H9 (cell line): ENCODE results near the gene PF4V1. TPM values are rescaled to one million over a fixed set of nuclear protein-coding genes. Genes with fewer than 3 reads are reported as not detected.

ENCODE experiments used
- DNase-seq: peaks from one replicate; pipeline ENCODE4 v3.0.0-alpha.2; 2017
- H2AFZ ChIP-seq: one replicate; pipeline ENCODE4 v1.6.1; 2013; ENCODE audit warnings: mild to moderate bottlenecking, low read length, control low read depth, moderate library complexity
- H2AK5ac ChIP-seq: 2 replicates; pipeline ENCODE4 v1.6.1; 2013; ENCODE audit warnings: low read length, control low read depth, mixed read lengths; ENCODE audit not compliant: insufficient read length
- H2BK120ac ChIP-seq: one replicate; pipeline ENCODE4 v1.6.1; 2013; ENCODE audit warnings: low read depth, mild to moderate bottlenecking, low read length, control low read depth, inconsistent platforms; ENCODE audit not compliant: poor library complexity, severe bottlenecking
- H2BK12ac ChIP-seq: 2 replicates; pipeline ENCODE4 v1.6.1; 2013; ENCODE audit warnings: low read length, control low read depth, mixed read lengths, low read depth; ENCODE audit not compliant: insufficient read length
- H2BK15ac ChIP-seq: 2 replicates; pipeline ENCODE4 v1.6.1; 2013; ENCODE audit warnings: low read depth, low read length, control low read depth
- H2BK20ac ChIP-seq: one replicate; pipeline ENCODE4 v1.6.1; 2013; ENCODE audit warnings: low read depth, mild to moderate bottlenecking, low read length, control low read depth, inconsistent platforms; ENCODE audit not compliant: poor library complexity, severe bottlenecking
- H2BK5ac ChIP-seq: 2 replicates; pipeline ENCODE4 v1.6.1; 2013; ENCODE audit warnings: low read length, control low read depth, mixed read lengths; ENCODE audit not compliant: insufficient read length
- H3K14ac ChIP-seq: 2 replicates; pipeline ENCODE4 v1.6.1; 2013; ENCODE audit warnings: low read length, control low read depth; ENCODE audit not compliant: insufficient read depth
- H3K18ac ChIP-seq: 2 replicates; pipeline ENCODE4 v1.6.1; 2013; ENCODE audit warnings: low read depth, mild to moderate bottlenecking, mixed read lengths, low read length, control low read depth; ENCODE audit not compliant: insufficient read length
- H3K23ac ChIP-seq: 2 replicates; pipeline ENCODE4 v1.6.1; 2013; ENCODE audit warnings: low read length, control low read depth, mixed read lengths, low read depth; ENCODE audit not compliant: insufficient read length
- H3K23me2 ChIP-seq: 2 replicates; pipeline ENCODE4 v1.6.1; 2013; ENCODE audit warnings: low read depth, mild to moderate bottlenecking, mixed read lengths, low read length, control low read depth; ENCODE audit not compliant: insufficient read length, poor library complexity, severe bottlenecking
- H3K27ac ChIP-seq: 2 replicates; pipeline ENCODE4 v1.5.1; 2013; ENCODE audit warnings: low read length, control low read depth, mixed read lengths, low read depth; ENCODE audit not compliant: insufficient read length
- H3K27me3 ChIP-seq: 2 replicates; pipeline ENCODE4 v1.6.1; 2013; ENCODE audit warnings: low read length, control low read depth, inconsistent platforms; ENCODE audit not compliant: insufficient read depth
- H3K4ac ChIP-seq: 2 replicates; pipeline ENCODE4 v1.6.1; 2013; ENCODE audit warnings: low read depth, mild to moderate bottlenecking, control low read depth, inconsistent platforms, low read length, moderate library complexity
- H3K4me1 ChIP-seq: 2 replicates; pipeline ENCODE4 v1.6.1; 2013; ENCODE audit warnings: low read length, control low read depth, inconsistent platforms; ENCODE audit not compliant: insufficient read depth
- H3K4me2 ChIP-seq: 2 replicates; pipeline ENCODE4 v1.6.1; 2013; ENCODE audit warnings: low read length, control low read depth, mixed read lengths; ENCODE audit not compliant: insufficient read length, insufficient read depth
- H3K56ac ChIP-seq: 2 replicates; pipeline ENCODE4 v1.6.1; 2013; ENCODE audit warnings: low read depth, mild to moderate bottlenecking, mixed read lengths, low read length, control low read depth; ENCODE audit not compliant: insufficient read length
- H3K79me1 ChIP-seq: 2 replicates; pipeline ENCODE4 v1.6.1; 2013; ENCODE audit warnings: low read depth, mild to moderate bottlenecking, moderate library complexity, low read length, control low read depth, inconsistent platforms; ENCODE audit not compliant: insufficient read depth, poor library complexity, severe bottlenecking
- H3K79me2 ChIP-seq: 2 replicates; pipeline ENCODE4 v1.6.1; 2013; ENCODE audit warnings: low read length, control low read depth, inconsistent platforms; ENCODE audit not compliant: insufficient read depth
- H3K9ac ChIP-seq: 2 replicates; pipeline ENCODE4 v1.6.1; 2013; ENCODE audit warnings: low read length, control low read depth, mixed read lengths; ENCODE audit not compliant: insufficient read length; ENCODE audit errors: extremely low read depth
- H3K9me3 ChIP-seq: one replicate; pipeline ENCODE4 v1.6.1; 2013; ENCODE audit warnings: low read depth, low read length, inconsistent platforms; ENCODE audit not compliant: control insufficient read depth
- H3T11ph ChIP-seq: one replicate; pipeline ENCODE4 v1.6.1; 2013; ENCODE audit warnings: mild to moderate bottlenecking, low read length, control low read depth, inconsistent platforms
- H4K20me1 ChIP-seq: one replicate; pipeline ENCODE4 v1.6.1; 2013; ENCODE audit not compliant: control insufficient read depth, insufficient read length, insufficient read depth
- H4K5ac ChIP-seq: 2 replicates; pipeline ENCODE4 v1.6.1; 2013; ENCODE audit warnings: low read depth, mild to moderate bottlenecking, mixed read lengths, low read length, control low read depth; ENCODE audit not compliant: insufficient read length
- H4K8ac ChIP-seq: replicated peaks from 2 replicates; pipeline ENCODE4 v1.6.1; 2013; ENCODE audit warnings: low read length, control low read depth, mixed read lengths, low read depth; ENCODE audit not compliant: insufficient read length
- H4K91ac ChIP-seq: 2 replicates; pipeline ENCODE4 v1.6.1; 2013; ENCODE audit warnings: low read depth, mild to moderate bottlenecking, moderate library complexity, mixed read lengths, low read length, control low read depth; ENCODE audit not compliant: insufficient read length
- H3K27ac Mint-ChIP-seq, 3 experiments: 2 replicates in 2 of 3; 3 replicates in 1 of 3; pipeline ENCODE4 v1.8.0; 2020 to 2021; ENCODE audit warnings: mixed read lengths in 3 of 3, mild to moderate bottlenecking in 1 of 3, moderate library complexity in 1 of 3
- H3K27me3 Mint-ChIP-seq: 2 replicates; pipeline ENCODE4 v1.8.0; 2021; ENCODE audit warnings: low read depth, mild to moderate bottlenecking, moderate library complexity, mixed read lengths
- H3K36me3 Mint-ChIP-seq, 3 experiments: 2 replicates in 2 of 3; 3 replicates in 1 of 3; pipeline ENCODE4 v1.8.0; 2020 to 2021; ENCODE audit warnings: low read depth in 3 of 3, mixed read lengths in 3 of 3; ENCODE audit not compliant: insufficient read depth in 1 of 3
- H3K4me1 Mint-ChIP-seq, 2 experiments: 2 replicates each; pipeline ENCODE4 v1.8.0; 2020; ENCODE audit warnings: mixed read lengths in 2 of 2
- H3K4me3 Mint-ChIP-seq, 2 experiments: 2 replicates in 1 of 2; 3 replicates in 1 of 2; pipeline ENCODE4 v1.8.0; 2020 to 2021; ENCODE audit warnings: mild to moderate bottlenecking in 2 of 2, mixed read lengths in 2 of 2, moderate library complexity in 1 of 2
- H3K9me3 Mint-ChIP-seq, 2 experiments: 2 replicates in 1 of 2; 3 replicates in 1 of 2; pipeline ENCODE4 v1.8.0; 2020; ENCODE audit warnings: mild to moderate bottlenecking in 2 of 2, mixed read lengths in 2 of 2, moderate library complexity in 1 of 2
- WGBS: extraction: QIAGEN DNeasy Blood & Tissue Kit; methylation state at CpG from one replicate; pipeline ENCODE4 v1.1.7; 2013; ENCODE audit warnings: missing lambda C conversion rate, low lambda C conversion rate, mixed read lengths; ENCODE audit not compliant: insufficient read length; ENCODE audit errors: extremely low coverage; 5-methylcytosine and 5-hydroxymethylcytosine counted together
- total RNA-seq: library from RNA; stranded (reverse); gene quantifications from 2 replicates; pipeline ENCODE4 v1.2.1, GENCODE V29; 2021
- TF ChIP-seq, protein P1 (sequence below): fragments of 200-600 bp; sonication (generic); conservative IDR thresholded peaks from 3 replicates; pipeline ENCODE4 v1.8.0; 2021; ENCODE audit warnings: antibody characterized with exemption, mild to moderate bottlenecking

Gene PF4V1
- total RNA-seq, 1 experiment from 2014 or later = not detected

DNA sequence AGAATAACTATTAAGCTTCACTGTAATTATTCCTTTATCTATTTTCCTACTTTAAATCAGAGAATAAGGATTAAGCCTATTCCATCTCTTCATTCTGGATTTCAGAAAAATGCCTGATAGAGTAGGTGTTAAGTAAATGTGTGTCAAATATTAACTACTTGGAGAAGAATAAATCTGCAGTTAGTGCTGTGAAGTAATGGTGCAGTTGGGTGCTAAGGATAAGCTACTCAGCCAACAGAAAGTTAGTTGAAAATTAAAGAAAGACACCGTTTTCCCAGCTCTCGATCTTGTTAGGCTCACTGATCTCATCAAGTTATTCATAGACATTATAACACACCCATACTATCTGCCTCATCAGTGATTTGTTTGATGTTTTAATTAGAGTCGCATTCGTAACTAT is 7.1 kb downstream of the PF4V1 start:
- Histone ChIP-seq H3K9me3 (no peaks in the 10 kb centered on the region), H4K20me1 (no peaks in the 10 kb centered on the region), H2BK15ac (no peak overlapping the region), H3K4me1 (no peaks in the 10 kb centered on the region; the same call in 1 of the 2 replicates), H3K4ac (no peak overlapping the region), H2BK12ac (no peak overlapping the region), H2AK5ac (no peak overlapping the region), H3K56ac (no peak overlapping the region), H4K91ac (no peak overlapping the region), H3K4me2 (no peak overlapping the region), H4K5ac (no peak overlapping the region), H3K14ac (no peak overlapping the region), H3K27ac (no peak overlapping the region), H3K9ac (no peak overlapping the region), H2AFZ (no peak overlapping the region), H2BK20ac (no peak overlapping the region), H3K23me2 (no peaks in the 10 kb centered on the region), H4K8ac (no peak overlapping the region), H3K27me3 (no peaks in the 10 kb centered on the region), H3T11ph (no peak overlapping the region), H2BK5ac (no peak overlapping the region), H3K18ac (no peak overlapping the region), H3K23ac (no peak overlapping the region), H2BK120ac (no peak overlapping the region), H3K79me2 (no peaks in the 10 kb centered on the region), H3K79me1 (no peaks in the 10 kb centered on the region)
- no peaks in the 10 kb centered on the region; the same call in 1 of the 2 replicates for H3K27me3 Mint-ChIP-seq
- no peaks in the 10 kb centered on the region; a peak in 1 of 5 replicates for H3K9me3 Mint-ChIP-seq
- peaks cover 0 to 3% of the 10 kb centered on the region in 2 experiments; a peak in 1 of 4 replicates for H3K4me1 Mint-ChIP-seq
- DNase-seq = no peak
- TF ChIP-seq, protein P1, sequence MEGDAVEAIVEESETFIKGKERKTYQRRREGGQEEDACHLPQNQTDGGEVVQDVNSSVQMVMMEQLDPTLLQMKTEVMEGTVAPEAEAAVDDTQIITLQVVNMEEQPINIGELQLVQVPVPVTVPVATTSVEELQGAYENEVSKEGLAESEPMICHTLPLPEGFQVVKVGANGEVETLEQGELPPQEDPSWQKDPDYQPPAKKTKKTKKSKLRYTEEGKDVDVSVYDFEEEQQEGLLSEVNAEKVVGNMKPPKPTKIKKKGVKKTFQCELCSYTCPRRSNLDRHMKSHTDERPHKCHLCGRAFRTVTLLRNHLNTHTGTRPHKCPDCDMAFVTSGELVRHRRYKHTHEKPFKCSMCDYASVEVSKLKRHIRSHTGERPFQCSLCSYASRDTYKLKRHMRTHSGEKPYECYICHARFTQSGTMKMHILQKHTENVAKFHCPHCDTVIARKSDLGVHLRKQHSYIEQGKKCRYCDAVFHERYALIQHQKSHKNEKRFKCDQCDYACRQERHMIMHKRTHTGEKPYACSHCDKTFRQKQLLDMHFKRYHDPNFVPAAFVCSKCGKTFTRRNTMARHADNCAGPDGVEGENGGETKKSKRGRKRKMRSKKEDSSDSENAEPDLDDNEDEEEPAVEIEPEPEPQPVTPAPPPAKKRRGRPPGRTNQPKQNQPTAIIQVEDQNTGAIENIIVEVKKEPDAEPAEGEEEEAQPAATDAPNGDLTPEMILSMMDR = no peak
- no peak overlapping the region for H3K4me3 Mint-ChIP-seq
- no CpG with 5 or more reads among the region's 4 CpGs for whole genome bisulfite sequencing
- no peak overlapping the region for H3K27ac Mint-ChIP-seq
- H3K36me3 Mint-ChIP-seq = no peaks in the 10 kb centered on the region
